Midbrain (tissue), 1 donor: ENCODE results near the gene ID2.

Experiments used
- DNase-seq: peaks from one replicate; lab custom pipeline; 2025; lab: John Stamatoyannopoulos, UW

Gene ID2

DNA sequence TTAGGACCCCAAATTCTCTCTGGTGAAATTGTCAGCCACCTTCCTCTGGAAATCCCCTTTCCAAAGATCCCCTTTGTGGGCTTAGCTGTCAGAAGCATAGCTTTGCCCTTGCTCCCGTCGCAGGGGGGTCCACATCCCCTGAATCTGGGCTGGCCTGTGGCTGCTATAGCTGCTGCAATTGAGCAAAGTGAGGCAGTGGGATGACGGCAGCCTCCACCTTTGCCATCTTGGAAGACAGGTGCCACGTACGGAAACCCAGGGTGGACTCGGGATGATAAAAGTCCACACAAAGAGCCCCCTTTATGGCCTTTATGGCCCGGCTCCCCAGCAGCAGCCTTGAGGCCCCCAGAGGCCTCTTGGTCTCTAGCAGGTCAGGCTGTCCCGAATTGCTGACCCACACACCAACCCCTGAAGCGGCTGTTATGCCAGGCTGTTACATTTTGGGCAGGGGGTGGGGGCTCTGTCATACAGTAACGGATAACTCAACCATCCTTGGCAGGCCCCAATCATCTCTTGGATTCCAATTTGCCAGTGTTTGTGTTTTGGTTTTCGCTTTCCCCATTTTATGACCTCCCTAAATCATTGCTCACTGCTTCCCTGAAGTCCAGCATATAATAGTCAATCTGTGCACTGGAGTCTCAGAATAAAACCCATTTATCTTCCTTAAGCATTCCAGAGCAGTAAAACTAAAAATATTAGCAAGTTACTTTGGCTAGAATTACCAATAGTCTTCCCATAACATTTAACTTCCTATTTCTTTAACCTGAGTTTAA is 33.2 kb upstream of the ID2 start:
- no peak for DNase-seq

DNA sequence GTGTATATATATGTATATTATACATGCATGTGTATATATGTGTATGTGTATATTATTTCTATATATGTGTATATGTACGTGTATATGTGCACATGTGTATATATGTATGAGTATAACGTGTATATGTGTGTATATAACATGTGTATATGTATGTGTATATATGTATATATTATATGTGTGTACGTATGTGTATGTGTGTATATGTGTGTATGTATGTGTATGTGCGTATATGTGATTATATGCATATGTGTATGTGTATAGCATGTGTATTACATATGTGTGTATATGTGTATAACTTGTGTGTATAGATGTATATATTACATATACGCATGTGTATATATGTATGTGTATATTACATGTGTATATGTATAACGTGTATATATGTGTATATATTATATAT is 32.1 kb upstream of the ID2 start:
- no peak for DNase-seq

DNA sequence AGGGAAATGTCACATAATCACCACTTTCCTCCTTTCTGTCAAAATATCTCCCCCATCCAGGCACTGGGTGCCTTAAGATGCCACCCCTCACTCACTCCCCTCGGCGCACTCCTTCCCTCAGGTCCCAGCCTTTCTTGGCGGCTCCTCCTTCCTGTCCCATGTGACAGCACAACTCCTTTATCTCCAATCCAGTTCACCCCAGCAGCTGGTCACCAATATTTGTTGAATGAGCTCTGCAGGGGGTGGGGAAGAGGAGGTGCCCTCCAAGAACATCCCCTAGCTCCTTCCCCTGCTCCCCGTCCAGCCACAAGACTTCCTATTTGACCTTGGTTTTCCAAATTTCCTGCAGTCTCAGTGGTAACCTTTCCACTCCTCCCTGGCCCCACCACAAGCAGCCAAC is 31.6 kb upstream of the ID2 start:
- no peak for DNase-seq

DNA sequence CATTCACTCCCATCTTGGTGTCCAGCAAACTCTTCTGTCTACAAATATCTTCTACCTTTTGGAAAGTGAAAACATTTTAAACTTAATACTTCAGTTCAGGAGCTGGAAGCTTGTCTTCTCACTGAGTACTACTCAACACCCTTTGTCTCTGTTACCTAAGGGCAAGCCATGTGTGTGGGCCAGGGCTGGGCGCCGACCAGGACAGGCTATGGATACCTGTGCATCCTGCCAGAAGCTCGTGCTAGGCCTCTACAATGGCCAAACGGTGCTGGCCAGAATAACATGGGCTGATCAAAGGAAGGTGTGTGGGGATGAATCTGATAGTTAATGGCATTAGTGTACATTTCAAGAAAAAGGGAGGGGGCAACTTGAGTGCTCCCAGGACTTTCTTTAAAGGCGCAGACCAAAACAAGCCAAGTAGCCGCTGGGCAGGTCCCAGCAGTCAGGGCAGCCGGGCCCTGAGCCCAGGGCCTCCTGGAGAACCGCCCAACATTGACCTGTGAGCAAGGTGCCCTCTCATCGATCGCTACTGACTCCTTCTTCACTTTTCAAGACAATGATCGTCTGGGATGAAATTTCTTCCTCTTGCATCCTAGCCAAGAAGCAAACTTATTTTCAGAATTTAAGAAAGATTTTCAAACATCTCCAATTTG is 29.0 kb upstream of the ID2 start:
- no peak for DNase-seq

DNA sequence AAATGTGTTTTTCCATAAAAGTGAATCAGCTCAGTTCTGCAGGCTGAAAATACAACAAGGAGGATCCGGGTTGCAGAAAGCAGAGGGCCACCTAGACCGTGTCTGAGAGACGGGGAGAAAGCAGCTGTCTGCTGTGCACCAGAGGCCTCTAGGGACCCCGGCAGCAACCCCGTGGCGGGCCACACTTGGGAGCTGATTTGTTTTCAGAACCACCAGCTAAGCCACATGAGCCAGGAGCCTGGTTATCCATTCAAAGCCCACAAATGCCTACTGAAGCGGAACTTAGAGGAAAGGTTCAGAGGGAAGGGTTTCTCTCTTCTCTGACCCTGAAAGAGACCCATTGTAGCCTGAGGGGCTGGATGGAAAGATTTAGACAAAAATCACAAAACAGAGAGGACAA is 28.4 kb upstream of the ID2 start:
- peak; percentile 36 for DNase-seq

DNA sequence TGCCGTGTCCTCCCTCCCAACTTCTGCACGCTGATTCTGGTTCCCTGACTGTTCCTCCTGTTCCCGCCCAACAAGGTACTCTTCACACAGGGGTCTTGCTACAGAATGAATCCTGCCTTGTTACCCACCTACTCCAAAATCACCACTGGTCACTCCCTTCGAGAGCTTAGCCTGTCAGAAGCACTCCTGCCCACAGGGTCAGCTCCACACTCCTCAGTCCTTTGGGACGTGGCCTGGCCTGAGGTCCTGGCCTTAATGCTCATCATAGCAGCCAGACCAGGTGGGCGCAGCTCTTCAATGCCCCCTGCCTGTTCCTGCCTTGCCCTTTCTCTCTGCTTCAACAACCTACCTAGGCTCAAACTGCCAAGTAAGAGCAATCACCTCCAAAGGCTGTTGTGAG is 27.8 kb upstream of the ID2 start:
- DNase-seq: no peak

DNA sequence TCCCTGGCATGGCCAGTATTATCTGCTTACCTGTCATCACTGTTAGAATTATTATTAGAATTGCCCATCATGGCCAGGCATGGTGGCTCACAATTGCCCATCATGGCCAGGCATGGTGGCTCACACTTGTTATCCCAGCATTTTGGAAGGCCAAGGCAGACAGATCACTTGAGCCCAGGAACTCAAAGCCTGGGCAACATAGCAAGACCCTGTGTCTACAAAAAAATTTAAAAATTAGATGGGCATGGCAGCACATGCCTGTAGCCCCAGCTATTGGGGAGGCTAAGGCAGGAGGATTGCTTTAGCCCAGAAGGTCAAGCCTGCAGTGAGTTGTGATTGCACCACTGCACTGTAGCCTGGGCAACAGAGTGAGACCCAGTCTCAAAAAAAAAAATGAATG is 27.4 kb upstream of the ID2 start:
- no peak for DNase-seq

DNA sequence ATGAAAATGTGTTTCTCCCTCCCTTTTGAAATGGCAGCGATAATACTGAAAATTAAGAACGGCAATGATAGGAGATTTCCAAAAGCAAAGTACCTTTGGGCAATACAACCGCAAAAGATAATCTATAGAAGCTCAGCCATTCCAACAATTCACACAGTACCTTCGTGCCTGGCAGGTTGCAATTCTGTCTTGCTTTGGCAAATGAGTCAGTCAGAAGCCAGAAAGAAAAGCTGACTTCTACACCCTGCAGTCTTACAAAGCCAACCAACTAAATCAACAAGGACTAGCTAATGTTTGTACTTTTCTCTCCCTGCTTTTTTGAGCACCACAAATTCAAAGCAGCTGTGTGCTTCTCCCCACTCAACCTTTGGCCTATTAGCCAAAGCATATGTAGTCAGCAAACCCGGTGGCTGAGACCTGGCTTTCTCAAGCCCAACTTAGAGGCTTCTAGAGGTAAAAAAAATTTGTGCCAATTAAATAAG is 25.7 kb upstream of the ID2 start:
- DNase-seq: no peak

DNA sequence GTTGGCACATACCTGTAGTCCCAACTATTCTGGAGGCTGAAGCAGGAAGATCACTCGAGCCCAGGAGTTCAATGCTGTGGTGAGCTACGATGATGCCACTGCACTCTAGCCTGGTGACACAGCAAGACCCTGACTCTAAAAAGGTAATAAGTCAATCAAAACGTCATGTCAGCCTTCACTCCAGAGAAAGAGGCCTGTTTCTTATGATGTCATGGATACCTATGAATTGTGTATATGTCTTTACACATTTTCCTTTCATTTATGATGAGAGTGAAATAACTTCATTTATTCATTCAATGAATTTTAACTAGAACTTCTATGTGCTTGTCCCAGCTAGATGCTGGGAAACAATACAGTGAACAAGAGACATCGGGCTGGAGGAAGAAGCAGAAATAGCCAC is 25.0 kb upstream of the ID2 start:
- DNase-seq: no peak

DNA sequence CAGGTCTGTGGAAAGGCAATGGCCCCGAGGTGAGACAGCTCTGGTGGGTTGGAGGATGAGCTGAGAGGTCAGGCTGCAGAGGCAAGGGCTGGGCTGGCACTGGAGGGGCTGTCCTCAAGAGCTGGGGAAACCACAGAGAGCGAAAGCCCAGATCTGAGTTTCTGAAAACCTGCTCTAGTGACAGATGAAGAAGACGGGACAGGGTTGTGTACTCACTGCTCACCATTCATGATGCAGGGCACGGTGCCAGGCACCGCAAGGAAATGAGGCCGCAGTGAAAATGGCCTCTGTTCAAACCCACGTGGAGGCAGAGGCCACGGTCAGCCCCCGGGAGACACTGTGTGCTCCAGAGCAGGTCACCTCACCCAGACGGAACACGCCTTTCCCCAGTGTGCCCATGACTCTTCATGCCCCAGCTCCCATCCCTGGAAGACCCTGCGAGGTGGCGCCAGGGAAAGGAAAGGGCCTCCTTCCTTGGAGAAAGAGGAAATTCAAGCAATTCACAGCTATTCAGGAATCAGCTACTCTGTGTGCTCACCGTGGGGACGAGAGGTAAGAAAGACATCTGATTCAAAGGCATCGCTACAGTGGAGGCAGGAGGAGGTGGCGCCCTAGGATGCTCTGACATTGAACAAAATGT is 24.3 kb upstream of the ID2 start:
- DNase-seq: no peak

DNA sequence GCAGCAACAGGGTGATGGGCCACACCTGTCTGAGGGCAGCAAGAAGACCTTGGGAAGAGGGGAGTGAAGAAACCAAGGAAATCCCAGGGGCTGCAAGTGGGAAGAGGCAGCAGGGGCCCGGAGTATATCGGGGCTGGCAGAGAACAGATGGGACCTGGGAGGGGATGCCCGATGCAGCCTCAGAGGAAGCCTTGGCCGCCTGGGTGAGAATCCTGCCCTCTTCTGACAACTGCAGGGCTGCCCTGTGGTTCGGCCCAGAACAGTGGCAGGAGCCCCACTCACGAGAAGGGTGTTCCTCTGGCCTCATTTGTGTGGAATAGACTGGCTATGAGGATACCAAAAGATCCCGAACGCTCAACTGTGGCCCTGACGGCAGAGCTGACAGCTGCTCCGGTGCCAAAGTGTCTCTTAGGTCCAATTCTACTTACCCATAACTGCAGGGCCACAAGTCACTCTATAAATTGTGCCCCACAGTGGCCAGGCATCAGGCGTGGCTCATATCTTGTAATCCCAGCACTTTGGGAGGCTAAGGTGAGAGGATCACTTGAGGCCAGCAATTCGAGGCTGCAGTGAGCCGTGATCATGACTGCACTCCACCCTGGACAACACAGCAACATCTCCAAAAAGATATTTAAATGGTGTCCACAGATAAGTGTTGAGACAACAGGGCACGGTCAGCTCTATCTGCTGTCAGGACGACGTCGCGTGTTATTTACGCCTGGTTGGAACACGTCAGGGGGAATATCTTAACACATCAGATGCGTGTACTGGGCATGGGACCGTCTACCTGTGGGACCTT is 23.6 kb upstream of the ID2 start:
- no peak for DNase-seq

DNA sequence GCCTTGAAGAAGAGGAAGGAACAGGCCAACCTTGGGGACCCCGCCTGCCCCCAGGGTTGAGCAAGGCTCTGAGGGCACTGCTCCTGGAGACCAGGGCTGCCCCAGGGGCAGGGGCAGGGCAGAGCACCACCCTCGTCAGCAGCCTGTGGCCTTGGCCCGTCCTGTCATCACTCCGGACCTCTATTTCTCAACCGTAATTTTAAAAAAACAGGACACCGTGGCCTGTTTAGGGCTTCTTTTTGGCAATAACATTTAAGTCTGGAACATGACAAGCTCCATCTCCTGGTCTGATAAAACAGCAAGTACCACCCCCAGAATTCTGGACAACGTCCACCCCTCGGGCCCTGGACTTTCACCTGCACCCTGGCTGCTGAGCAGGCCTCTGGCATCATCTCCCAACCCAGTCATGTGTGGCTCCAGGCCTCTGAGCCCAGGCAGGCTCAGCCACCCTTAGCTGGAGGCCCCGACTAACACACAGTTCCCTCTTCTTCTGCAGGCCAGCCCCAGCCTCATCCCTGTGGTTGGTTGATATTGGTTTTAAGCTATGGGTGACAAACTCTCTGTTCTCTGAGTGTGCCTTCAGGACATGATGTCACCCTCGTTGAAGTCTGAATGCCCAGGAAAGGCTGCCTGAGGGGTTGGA is 22.6 kb upstream of the ID2 start:
- no peak for DNase-seq

DNA sequence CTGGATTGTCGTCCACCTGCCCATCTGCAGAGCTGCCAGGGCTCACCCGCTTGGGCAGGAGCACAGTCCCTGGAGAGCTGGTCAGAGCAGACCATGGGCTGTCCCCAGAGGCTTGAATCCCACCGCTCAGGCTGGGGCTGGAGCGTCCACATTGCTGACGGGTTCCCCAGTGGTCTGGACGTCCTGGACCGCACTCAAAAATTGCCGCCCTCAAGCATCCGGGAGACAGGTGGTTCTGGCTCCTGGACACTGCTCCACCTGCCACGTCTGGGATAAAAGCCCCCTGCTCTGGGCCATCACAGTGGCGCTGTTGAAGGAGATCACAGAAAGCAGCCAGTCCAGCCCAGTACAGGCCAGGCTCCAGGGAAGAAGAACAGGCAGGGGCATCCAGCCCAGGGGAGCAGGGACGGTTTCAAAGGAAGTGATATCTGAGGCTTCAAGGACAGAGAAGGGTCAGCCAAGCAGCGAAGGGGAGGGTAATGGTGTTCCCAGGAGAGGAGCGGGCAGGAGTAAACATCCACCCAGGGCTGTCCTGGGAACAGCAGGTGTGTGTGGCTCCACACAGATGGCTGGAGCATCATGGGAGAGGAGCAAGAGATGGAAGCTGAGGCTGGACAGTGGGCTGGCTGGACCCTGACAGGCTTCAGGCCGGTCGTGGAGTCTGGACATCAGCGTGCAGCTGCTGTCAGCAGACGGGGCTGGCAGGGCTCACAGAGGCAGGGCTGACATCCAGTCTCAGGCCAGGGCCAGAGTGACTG is 21.9 kb upstream of the ID2 start:
- DNase-seq: no peak

DNA sequence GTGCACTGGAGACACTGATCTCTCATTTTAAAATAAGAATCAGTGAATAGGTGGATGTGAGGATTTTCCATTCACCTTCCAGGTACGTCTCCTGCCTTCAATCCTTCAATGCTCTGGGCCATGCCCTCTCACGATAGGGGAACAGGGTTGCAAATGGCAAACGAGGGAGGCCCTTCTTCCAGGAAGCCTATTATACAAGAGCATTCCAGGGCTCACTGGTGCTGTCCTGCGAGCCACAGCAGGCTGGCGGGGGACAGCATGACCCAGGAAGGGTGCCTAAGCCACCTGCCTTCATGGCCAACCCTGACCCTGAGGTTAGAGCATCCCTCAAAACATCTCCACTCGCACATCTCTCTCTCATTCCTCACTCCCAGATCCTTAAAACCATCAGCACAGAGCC is 20.6 kb upstream of the ID2 start:
- DNase-seq: no peak

DNA sequence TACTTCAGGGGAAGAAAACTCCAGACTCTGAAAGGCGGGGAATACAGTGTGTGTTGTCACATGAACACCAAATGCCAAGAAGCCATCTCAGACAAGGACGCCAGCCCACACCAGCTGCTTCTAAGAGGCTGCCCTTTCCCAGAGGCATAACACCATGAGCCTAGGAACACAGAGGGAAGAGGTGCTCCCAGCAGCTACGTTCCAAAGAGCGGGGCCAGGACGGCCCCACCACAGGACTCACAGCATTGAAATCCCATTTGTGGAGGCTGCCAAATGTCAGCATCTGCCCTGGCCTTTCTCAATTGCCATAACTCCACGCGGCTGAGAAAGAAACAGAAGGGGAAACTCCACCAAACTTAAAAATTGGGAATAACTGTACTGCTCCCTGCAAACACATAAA is 20.1 kb upstream of the ID2 start:
- no peak for DNase-seq

DNA sequence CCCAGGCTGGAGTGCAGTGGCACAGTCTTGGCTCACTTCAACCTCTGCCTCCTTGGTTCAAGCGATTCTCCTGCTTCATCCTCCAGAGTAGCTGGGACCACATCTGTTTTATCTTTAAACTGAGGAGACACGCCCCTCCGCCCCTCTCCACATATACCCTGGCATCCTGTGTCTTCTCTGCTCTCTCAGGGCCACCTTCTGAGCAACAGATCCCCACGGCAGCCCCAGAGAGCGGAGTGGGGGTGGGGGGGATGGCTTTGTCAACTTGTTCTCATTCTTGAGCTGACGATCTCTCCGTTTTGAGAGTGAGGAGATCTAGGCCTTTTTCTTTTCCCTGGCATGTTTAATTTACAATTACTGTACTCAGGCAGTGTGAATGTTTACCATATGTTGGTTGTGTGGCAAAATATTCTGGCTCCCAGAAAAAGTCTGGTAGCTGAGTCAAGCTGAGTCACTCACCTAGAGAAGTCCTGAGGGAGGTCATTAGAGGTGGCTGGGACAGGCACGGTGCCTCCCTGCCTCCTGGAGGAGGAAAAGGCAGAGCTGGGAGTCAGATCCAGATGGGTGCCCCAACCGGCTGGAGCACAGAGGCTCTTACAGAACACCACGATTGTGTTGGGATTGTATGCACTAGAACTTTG is 19.5 kb upstream of the ID2 start:
- no peak for DNase-seq

DNA sequence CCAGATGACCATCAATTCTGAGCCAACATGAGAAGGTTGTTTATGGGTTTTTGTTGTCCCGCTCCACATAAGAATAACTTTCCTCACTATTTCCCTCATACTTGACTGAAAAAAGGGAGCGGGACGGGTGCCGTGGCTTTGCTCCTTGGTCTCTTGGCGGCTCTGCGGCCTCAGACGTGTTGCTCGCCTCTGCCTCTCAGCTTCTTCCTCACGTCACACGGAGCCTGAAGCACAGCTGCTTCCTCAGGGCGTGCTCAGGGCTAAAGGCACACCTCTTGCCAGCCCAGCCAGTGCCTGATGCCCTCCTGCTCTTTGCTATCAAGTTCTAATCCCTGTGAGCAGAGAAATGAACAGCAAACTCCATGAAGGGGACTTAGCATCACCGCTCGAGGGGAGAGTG is 17.9 kb upstream of the ID2 start:
- no peak for DNase-seq

DNA sequence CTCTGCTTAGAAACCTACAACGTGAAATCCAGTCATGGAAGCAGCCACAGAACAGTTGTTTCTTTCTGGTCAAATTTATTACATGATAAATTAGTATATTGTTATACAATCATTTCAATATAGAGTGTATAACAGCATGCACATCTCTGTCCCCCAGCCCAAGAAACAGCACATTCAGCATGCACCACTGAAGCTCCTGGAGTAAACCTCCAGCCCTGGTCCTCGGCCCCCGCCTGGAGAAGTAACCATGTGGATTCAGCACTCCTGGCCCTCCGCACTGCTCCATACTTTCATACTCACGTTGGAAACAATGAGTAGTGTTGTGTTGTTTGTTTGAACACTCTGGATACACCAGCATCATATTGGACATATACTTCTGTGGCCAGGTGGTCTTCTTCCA is 15.3 kb upstream of the ID2 start:
- no peak for DNase-seq

DNA sequence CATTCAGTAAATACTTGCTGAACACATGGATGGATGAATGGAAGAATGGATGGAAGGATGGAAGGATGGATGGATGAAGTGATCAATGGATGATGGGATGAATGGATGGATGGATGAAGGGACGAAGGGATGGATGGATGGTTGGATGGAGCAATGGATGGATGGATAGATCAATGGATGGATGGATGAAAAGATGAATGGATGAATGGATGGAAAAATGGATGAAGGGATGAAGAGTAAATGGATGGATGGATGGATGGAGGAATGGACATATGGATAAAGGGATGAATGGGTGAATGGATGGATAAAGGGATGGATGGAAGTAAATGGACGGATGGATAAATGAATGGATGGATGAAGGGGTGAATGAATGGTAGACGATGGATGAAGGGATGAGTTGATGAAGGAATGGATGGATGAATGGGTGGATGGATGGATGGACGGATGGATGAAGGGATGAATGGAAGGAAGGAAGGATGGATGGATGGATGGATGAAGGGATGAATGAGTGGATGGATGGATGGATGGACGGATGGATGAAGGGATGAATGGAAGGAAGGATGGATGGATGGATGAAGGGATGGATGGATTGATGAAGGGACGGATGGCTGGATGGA is 13.9 kb upstream of the ID2 start:
- no peak for DNase-seq

DNA sequence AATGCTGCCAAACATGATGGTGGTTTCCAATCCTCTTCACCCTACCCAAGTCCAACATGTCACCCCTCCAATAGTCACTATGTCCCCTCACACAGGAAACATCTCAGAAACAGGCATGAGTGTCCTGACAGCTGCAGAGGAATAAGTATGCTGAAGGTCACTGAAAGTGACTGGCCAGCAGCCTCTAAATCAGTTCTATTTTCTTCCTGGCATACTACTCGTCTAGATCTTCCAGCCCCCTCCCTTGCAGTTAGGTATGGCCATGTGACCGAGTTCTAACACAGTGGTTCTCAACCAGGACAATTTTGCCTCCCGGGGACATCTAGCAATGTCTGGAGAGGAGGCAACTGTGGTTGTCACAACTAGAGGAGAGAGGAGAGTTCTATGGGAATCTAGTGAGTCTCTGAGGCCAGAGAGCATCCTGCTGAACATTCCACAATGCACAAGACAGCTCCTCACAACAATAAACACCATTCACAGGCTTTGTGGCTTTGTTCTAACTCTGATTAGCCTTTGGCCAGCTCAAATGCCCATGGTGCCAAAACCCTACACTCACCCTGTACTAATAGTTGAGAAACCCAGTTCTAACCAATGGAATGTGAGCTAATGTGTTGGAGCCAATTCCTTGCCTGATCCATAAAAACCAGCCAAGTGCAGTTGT is 12.6 kb upstream of the ID2 start:
- peak; percentile 64 for DNase-seq
